IPS-18c (cell line): Measurements from ENCODE around the gene FBRSL1.

Experiments used
- H3K4me3 ChIP-seq: 2 replicates; pipeline ENCODE4 v1.7.0; 2013; ENCODE audit warnings: low read depth, mild to moderate bottlenecking, low read length, moderate library complexity; ENCODE audit not compliant: insufficient read depth
- H3K9me3 ChIP-seq: one replicate; pipeline ENCODE4 v1.6.1; 2013; ENCODE audit warnings: mild to moderate bottlenecking, low read length, moderate library complexity; ENCODE audit not compliant: control insufficient read depth, insufficient read depth

Gene FBRSL1

GRCh38 chr12:132535019-132535418 is 45.1 kb downstream of the FBRSL1 start:
- H3K9me3 ChIP-seq, result peaks cover 43% of the 10 kb centered on the region

GRCh38 chr12:132536102-132536876 is 46.3 kb downstream of the FBRSL1 start:
- no peak overlapping the region for H3K4me3 ChIP-seq
- H3K9me3 ChIP-seq, result peaks cover 43% of the 10 kb centered on the region

More at GRCh38 chr12:132535019-132535418, 45.1 kb downstream of the FBRSL1 start:
- no peak overlapping the region; the same call in 1 of the 2 replicates for H3K4me3 ChIP-seq

- H3K9me3 ChIP-seq, result peaks cover 37% of the 10 kb centered on the region
Observed at GRCh38 chr12:132537049-132537448, 47.1 kb downstream of the FBRSL1 start.

GRCh38 chr12:132537836-132538662 is 48.1 kb downstream of the FBRSL1 start:
- H3K4me3 ChIP-seq, result no peak overlapping the region
- peaks cover 27% of the 10 kb centered on the region for H3K9me3 ChIP-seq

More at GRCh38 chr12:132537049-132537448, 47.1 kb downstream of the FBRSL1 start:
- no peak overlapping the region for H3K4me3 ChIP-seq

- peaks cover 22% of the 10 kb centered on the region for H3K9me3 ChIP-seq
- no peak overlapping the region for H3K4me3 ChIP-seq
Observed at GRCh38 chr12:132538663-132538990, 48.7 kb downstream of the FBRSL1 start.

GRCh38 chr12:132539016-132539773 is 49.2 kb downstream of the FBRSL1 start:
- H3K4me3 ChIP-seq, result no peak overlapping the region

GRCh38 chr12:132540436-132540835 is 50.5 kb downstream of the FBRSL1 start:
- H3K9me3 ChIP-seq, result peaks cover 6% of the 10 kb centered on the region
- H3K4me3 ChIP-seq, result no peak overlapping the region

More at GRCh38 chr12:132539016-132539773, 49.2 kb downstream of the FBRSL1 start:
- peaks cover 16% of the 10 kb centered on the region for H3K9me3 ChIP-seq

GRCh38 chr12:132541200-132541599 is 51.2 kb downstream of the FBRSL1 start:
- no peak overlapping the region for H3K4me3 ChIP-seq
- H3K9me3 ChIP-seq, result peaks cover 3% of the 10 kb centered on the region

- no peak overlapping the region; the same call in 1 of the 2 replicates for H3K4me3 ChIP-seq
Observed at GRCh38 chr12:132541996-132542395, 52.0 kb downstream of the FBRSL1 start.

GRCh38 chr12:132542661-132543060 is 52.7 kb downstream of the FBRSL1 start:
- no peaks in the 10 kb centered on the region for H3K9me3 ChIP-seq
- no peak overlapping the region for H3K4me3 ChIP-seq

More at GRCh38 chr12:132541996-132542395, 52.0 kb downstream of the FBRSL1 start:
- H3K9me3 ChIP-seq, result no peaks in the 10 kb centered on the region

GRCh38 chr12:132543298-132544079 is 53.5 kb downstream of the FBRSL1 start:
- Histone ChIP-seq H3K9me3 (no peaks in the 10 kb centered on the region), H3K4me3 (no peak overlapping the region)

- Histone ChIP-seq H3K9me3 (no peaks in the 10 kb centered on the region), H3K4me3 (no peak overlapping the region)
Observed at GRCh38 chr12:132544080-132544397, 54.1 kb downstream of the FBRSL1 start.

GRCh38 chr12:132544498-132544897 is 54.5 kb downstream of the FBRSL1 start:
- no peaks in the 10 kb centered on the region for H3K9me3 ChIP-seq
- H3K4me3 ChIP-seq, result no peak overlapping the region

GRCh38 chr12:132545164-132545953 is 55.4 kb downstream of the FBRSL1 start:
- no peaks in the 10 kb centered on the region for H3K9me3 ChIP-seq
- H3K4me3 ChIP-seq, result no peak overlapping the region

GRCh38 chr12:132545955-132546354 is 56.0 kb downstream of the FBRSL1 start:
- H3K9me3 ChIP-seq, result no peaks in the 10 kb centered on the region
- H3K4me3 ChIP-seq, result no peak overlapping the region

- H3K4me3 ChIP-seq, result no peak overlapping the region
Observed at GRCh38 chr12:132546647-132547046, 56.7 kb downstream of the FBRSL1 start.

More at GRCh38 chr12:132546647-132547046, 56.7 kb downstream of the FBRSL1 start:
- no peaks in the 10 kb centered on the region for H3K9me3 ChIP-seq
